ENCODE measurements around the gene FARP2. TPM values are rescaled to one million over a fixed set of nuclear protein-coding genes. Genes with fewer than 3 reads are reported as not detected.
A peak's percentile ranks its signal among the peaks of the same experiment; 100 is the strongest.
"Not testable (repeated sequence)": the region's sequence is repeated elsewhere in the genome, so short reads cannot be mapped to it uniquely, and the experiment has no call there.

FARP2 gene
- total RNA-seq, 4 donors from 2014 or later: 96.5 to 164 (median 136) TPM

- 35 to 70% methylated on average over 4 to 11 of the region's 11 CpGs for WGBS, 2 donors (ENCODE audit: low coverage in 1 of 2)
These were observed 16.4 kb downstream of the FARP2 start for GRCh38 chr2:241372361-241372992.

GRCh38 chr2:241373446-241373845 lies 17.4 kb downstream of the FARP2 start:
- Histone ChIP-seq H3K4me1 (peaks cover 6 to 75% (median 41%) of the 10 kb centered on the region in 4 donors), H3K36me3 (no peaks in the 10 kb centered on the region), H3K4me3 (no peak overlapping the region), H3K27ac (peak overlapping the region; percentile 81 to 86 (median 82)), H3K9me3 (no peaks in the 10 kb centered on the region), H3K27me3 (no peaks in the 10 kb centered on the region)
- intact Hi-C loops (cut with DNase I; ENCODE audit: low total_unique reads): no loop called here
- in situ Hi-C loops (cut with MboI; ENCODE audit: low pct_ligation_motif_present in 1 of 4, low pct_unique_long_range_greater_than_20kb in 1 of 4, low sequenced_read_pairs in 3 of 4): no loop called here
- 66 to 75% methylated on average over 3 of the region's 3 CpGs for WGBS, 2 donors (ENCODE audit: low coverage in 1 of 2)
- TF ChIP-seq POLR2AphosphoS5 (IDR thresholded peaks at IDR 0.05): no peak
- no peak for TF ChIP-seq EP300 (IDR thresholded peaks at IDR 0.05; ENCODE audit: low read depth)
- no peak for TF ChIP-seq CTCF (IDR thresholded peaks at IDR 0.05)
- TF ChIP-seq POLR2A (IDR thresholded peaks at IDR 0.05): no peak
- DNase-seq: no peak

More at GRCh38 chr2:241372361-241372992, 16.4 kb downstream of the FARP2 start:
- TF ChIP-seq EP300 (IDR thresholded peaks at IDR 0.05; ENCODE audit: low read depth) (no peak), POLR2A (IDR thresholded peaks at IDR 0.05) (no peak), POLR2AphosphoS5 (IDR thresholded peaks at IDR 0.05) (no peak), CTCF (IDR thresholded peaks at IDR 0.05) (no peak)
- in situ Hi-C loops (cut with MboI; ENCODE audit: low pct_ligation_motif_present in 1 of 4, low pct_unique_long_range_greater_than_20kb in 1 of 4, low sequenced_read_pairs in 3 of 4): no loop called here
- intact Hi-C loops (cut with DNase I; ENCODE audit: low total_unique reads): no loop called here
- Histone ChIP-seq H3K27ac (peak overlapping the region; percentile 81 to 86 (median 82)), H3K36me3 (no peaks in the 10 kb centered on the region), H3K9me3 (no peaks in the 10 kb centered on the region), H3K27me3 (no peaks in the 10 kb centered on the region), H3K4me3 (no peak overlapping the region), H3K4me1 (peaks cover 6 to 70% (median 40%) of the 10 kb centered on the region in 4 donors)
- peak; percentile 32 for DNase-seq

GRCh38 chr2:241373906-241374305 lies 17.8 kb downstream of the FARP2 start:
- H3K4me3 ChIP-seq; in situ Hi-C loops (cut with MboI; ENCODE audit: low pct_ligation_motif_present in 1 of 4, low pct_unique_long_range_greater_than_20kb in 1 of 4, low sequenced_read_pairs in 3 of 4); H3K9me3 ChIP-seq; DNase-seq; H3K36me3 ChIP-seq; H3K27me3 ChIP-seq; intact Hi-C loops (cut with DNase I; ENCODE audit: low total_unique reads): not testable (repeated sequence)
- Histone ChIP-seq H3K27ac (peak overlapping the region; percentile 81 to 86 (median 82)), H3K4me1 (peaks cover 10 to 75% (median 42%) of the 10 kb centered on the region in 4 donors)
- WGBS, 2 donors (ENCODE audit: low coverage in 1 of 2): 67 to 72% methylated on average over 3 to 6 of the region's 6 CpGs

- Histone ChIP-seq H3K36me3 (no peaks in the 10 kb centered on the region), H3K4me1 (peaks cover 14 to 76% (median 40%) of the 10 kb centered on the region in 4 donors), H3K27me3 (no peaks in the 10 kb centered on the region), H3K4me3 (no peak overlapping the region), H3K9me3 (no peaks in the 10 kb centered on the region), H3K27ac (peak overlapping the region; percentile 81 to 86 (median 82))
- no peak for DNase-seq
- WGBS, 2 donors (ENCODE audit: low coverage in 1 of 2): 77 to 83% methylated on average over 1 of the region's 1 CpG
- intact Hi-C loops (cut with DNase I; ENCODE audit: low total_unique reads) (no loop called here), in situ Hi-C loops (cut with MboI; ENCODE audit: low pct_ligation_motif_present in 1 of 4, low pct_unique_long_range_greater_than_20kb in 1 of 4, low sequenced_read_pairs in 3 of 4) (no loop called here)
- TF ChIP-seq EP300 (IDR thresholded peaks at IDR 0.05; ENCODE audit: low read depth) (no peak), POLR2AphosphoS5 (IDR thresholded peaks at IDR 0.05) (no peak), POLR2A (IDR thresholded peaks at IDR 0.05) (no peak), CTCF (IDR thresholded peaks at IDR 0.05) (no peak)
These were observed 19.2 kb downstream of the FARP2 start for GRCh38 chr2:241375300-241375699.
